Measurements from ENCODE around the gene POLRMT.
"Not testable (repeated sequence)": the region's sequence is repeated elsewhere in the genome, so short reads cannot be mapped to it uniquely, and the experiment has no call there.

POLRMT gene

GRCh38 chr19:589693-590395, 43.5 kb downstream of the POLRMT start, which contains the start of gene HCN2:
Gene HCN2, plus strand, starts transcription at chr19:589881. Its CDS starts 65 bp downstream, at chr19:589946.
- H3K4me3 ChIP-seq (ENCODE audit: low read length): peak within 1 kb of the TSS; percentile 55
- H3K9ac ChIP-seq (ENCODE audit: low read depth, low read length): no peak within 1 kb of the TSS

GRCh38 chr19:588741-589692, 44.3 kb downstream of the POLRMT start:
- Histone ChIP-seq H3K36me3 (ENCODE audit: insufficient read depth, low read length) (no peaks in the 10 kb centered on the region), H3K4me3 (ENCODE audit: low read length) (no peak overlapping the region), H3K4me2 (ENCODE audit: low read length) (peak overlapping the region; percentile 61), H3K9ac (ENCODE audit: low read depth, low read length) (no peak overlapping the region), H3K27me3 (ENCODE audit: control insufficient read depth, insufficient read depth, low read length) (peaks cover 38% of the 10 kb centered on the region), H3K9me3 (replicated peaks; ENCODE audit: low read length) (no peaks in the 10 kb centered on the region), H3K4me1 (ENCODE audit: control insufficient read depth, insufficient read depth, low read length) (peaks cover 29% of the 10 kb centered on the region)

More at GRCh38 chr19:589693-590395, 43.5 kb downstream of the POLRMT start, which contains the start of gene HCN2:
- Histone ChIP-seq H3K4me1 (ENCODE audit: control insufficient read depth, insufficient read depth, low read length) (peaks cover 26% of the 10 kb centered on the region), H3K27me3 (ENCODE audit: control insufficient read depth, insufficient read depth, low read length) (peaks cover 42% of the 10 kb centered on the region), H3K9me3 (replicated peaks; ENCODE audit: low read length) (no peaks in the 10 kb centered on the region), H3K4me2 (ENCODE audit: low read length) (peak within 1 kb of the TSS; percentile 69), H3K36me3 (ENCODE audit: insufficient read depth, low read length) (no peaks in the 10 kb centered on the region)

- H3K27me3 ChIP-seq (ENCODE audit: control insufficient read depth, insufficient read depth, low read length): peaks cover 32% of the 10 kb centered on the region
- H3K9ac ChIP-seq (ENCODE audit: low read depth, low read length): no peak overlapping the region
- peak overlapping the region; percentile 61 for H3K4me2 ChIP-seq (ENCODE audit: low read length)
These were observed 45.1 kb downstream of the POLRMT start for GRCh38 chr19:588093-588740.

GRCh38 chr19:585551-586110, 47.7 kb downstream of the POLRMT start:
- Histone ChIP-seq H3K9ac (ENCODE audit: low read depth, low read length) (no peak overlapping the region), H3K27me3 (ENCODE audit: control insufficient read depth, insufficient read depth, low read length) (peaks cover 13% of the 10 kb centered on the region), H3K4me1 (ENCODE audit: control insufficient read depth, insufficient read depth, low read length) (peaks cover 42% of the 10 kb centered on the region), H3K4me3 (ENCODE audit: low read length) (no peak overlapping the region), H3K4me2 (ENCODE audit: low read length) (no peak overlapping the region), H3K9me3 (replicated peaks; ENCODE audit: low read length) (no peaks in the 10 kb centered on the region), H3K36me3 (ENCODE audit: insufficient read depth, low read length) (peaks cover 25% of the 10 kb centered on the region)

More at GRCh38 chr19:588093-588740, 45.1 kb downstream of the POLRMT start:
- Histone ChIP-seq H3K4me1 (ENCODE audit: control insufficient read depth, insufficient read depth, low read length) (peaks cover 36% of the 10 kb centered on the region), H3K36me3 (ENCODE audit: insufficient read depth, low read length) (peaks cover 7% of the 10 kb centered on the region), H3K4me3 (ENCODE audit: low read length) (no peak overlapping the region), H3K9me3 (replicated peaks; ENCODE audit: low read length) (no peaks in the 10 kb centered on the region)

- H3K36me3 ChIP-seq (ENCODE audit: insufficient read depth, low read length): peaks cover 25% of the 10 kb centered on the region
- peaks cover 37% of the 10 kb centered on the region for H3K4me1 ChIP-seq (ENCODE audit: control insufficient read depth, insufficient read depth, low read length)
- not testable (repeated sequence) for H3K4me3 ChIP-seq (ENCODE audit: low read length); H3K4me2 ChIP-seq (ENCODE audit: low read length); H3K9ac ChIP-seq (ENCODE audit: low read depth, low read length); H3K9me3 ChIP-seq (replicated peaks; ENCODE audit: low read length)
- peaks cover 13% of the 10 kb centered on the region for H3K27me3 ChIP-seq (ENCODE audit: control insufficient read depth, insufficient read depth, low read length)
These were observed 48.2 kb downstream of the POLRMT start for GRCh38 chr19:585146-585545.

- Histone ChIP-seq H3K27me3 (ENCODE audit: control insufficient read depth, insufficient read depth, low read length) (peaks cover 13% of the 10 kb centered on the region), H3K9me3 (replicated peaks; ENCODE audit: low read length) (no peaks in the 10 kb centered on the region)
These were observed 48.9 kb downstream of the POLRMT start for GRCh38 chr19:584240-585001.

GRCh38 chr19:583968-584239, 49.4 kb downstream of the POLRMT start:
- Histone ChIP-seq H3K27me3 (ENCODE audit: control insufficient read depth, insufficient read depth, low read length) (peaks cover 7% of the 10 kb centered on the region), H3K9ac (ENCODE audit: low read depth, low read length) (no peak overlapping the region), H3K9me3 (replicated peaks; ENCODE audit: low read length) (no peaks in the 10 kb centered on the region), H3K4me3 (ENCODE audit: low read length) (no peak overlapping the region), H3K4me2 (ENCODE audit: low read length) (no peak overlapping the region), H3K36me3 (ENCODE audit: insufficient read depth, low read length) (peaks cover 25% of the 10 kb centered on the region), H3K4me1 (ENCODE audit: control insufficient read depth, insufficient read depth, low read length) (peaks cover 36% of the 10 kb centered on the region)

More at GRCh38 chr19:584240-585001, 48.9 kb downstream of the POLRMT start:
- H3K4me2 ChIP-seq (ENCODE audit: low read length): no peak overlapping the region
- peaks cover 36% of the 10 kb centered on the region for H3K4me1 ChIP-seq (ENCODE audit: control insufficient read depth, insufficient read depth, low read length)
- H3K4me3 ChIP-seq (ENCODE audit: low read length): no peak overlapping the region
- peaks cover 25% of the 10 kb centered on the region for H3K36me3 ChIP-seq (ENCODE audit: insufficient read depth, low read length)
- H3K9ac ChIP-seq (ENCODE audit: low read depth, low read length): no peak overlapping the region

GRCh38 chr19:583198-583967, 50.0 kb downstream of the POLRMT start:
- H3K4me3 ChIP-seq (ENCODE audit: low read length): no peak overlapping the region
- no peak overlapping the region for H3K4me2 ChIP-seq (ENCODE audit: low read length)
- H3K9me3 ChIP-seq (replicated peaks; ENCODE audit: low read length): no peaks in the 10 kb centered on the region
- peaks cover 25% of the 10 kb centered on the region for H3K36me3 ChIP-seq (ENCODE audit: insufficient read depth, low read length)
- H3K9ac ChIP-seq (ENCODE audit: low read depth, low read length): no peak overlapping the region
- peaks cover 2% of the 10 kb centered on the region for H3K27me3 ChIP-seq (ENCODE audit: control insufficient read depth, insufficient read depth, low read length)
- peaks cover 30% of the 10 kb centered on the region for H3K4me1 ChIP-seq (ENCODE audit: control insufficient read depth, insufficient read depth, low read length)

- H3K9ac ChIP-seq (ENCODE audit: low read depth, low read length): no peak overlapping the region
- H3K4me1 ChIP-seq (ENCODE audit: control insufficient read depth, insufficient read depth, low read length): peaks cover 23% of the 10 kb centered on the region
- H3K9me3 ChIP-seq (replicated peaks; ENCODE audit: low read length): no peaks in the 10 kb centered on the region
- no peaks in the 10 kb centered on the region for H3K27me3 ChIP-seq (ENCODE audit: control insufficient read depth, insufficient read depth, low read length)
- no peak overlapping the region for H3K4me2 ChIP-seq (ENCODE audit: low read length)
- peaks cover 31% of the 10 kb centered on the region for H3K36me3 ChIP-seq (ENCODE audit: insufficient read depth, low read length)
- H3K4me3 ChIP-seq (ENCODE audit: low read length): no peak overlapping the region
These were observed 50.7 kb downstream of the POLRMT start for GRCh38 chr19:582497-583197.

Measured in skeletal muscle satellite cell (primary cell).